Left lobe of liver (tissue), 2 donors: ENCODE measurements around the gene NID2. TPM values are rescaled to one million over a fixed set of nuclear protein-coding genes. Genes with fewer than 3 reads are reported as not detected.

Experiments used
- ATAC-seq: fragments of 200-7000 bp; cut with Tn5 transposase; one replicate; pipeline ENCODE4 v1.9.1; 2020; ENCODE audit warnings: mild to moderate bottlenecking, moderate library complexity
- DNase-seq: peaks from one replicate; pipeline ENCODE4 v3.0.0-alpha.2; 2020; ENCODE audit warnings: low spot score
- total RNA-seq: library from RNA; stranded (reverse); gene quantifications from one replicate; pipeline ENCODE4 v1.2.1, GENCODE V29; 2021
- donor health status: DM: no; HTN: no; CAD: no; lungs with moderate emphysema.
- donor health status: DM: no; HTN: yes; CAD: no.

NID2 gene
- total RNA-seq, 1 donor from 2014 or later, result 2.6 TPM

GRCh38 chr14:51969852-51970540, 98.9 kb downstream of the NID2 start:
- ATAC-seq, result no peak
- no peak for DNase-seq

GRCh38 chr14:51967521-51967920, 101.3 kb downstream of the NID2 start:
- ATAC-seq (no peak), DNase-seq (no peak)

- ATAC-seq (no peak), DNase-seq (no peak)
Measured at GRCh38 chr14:51963286-51963685, 105.6 kb downstream of the NID2 start.

- DNase-seq (no peak), ATAC-seq (no peak)
Measured at GRCh38 chr14:51962711-51963110, 106.1 kb downstream of the NID2 start.

GRCh38 chr14:51960866-51961265, 108.0 kb downstream of the NID2 start:
- ATAC-seq, result no peak
- no peak for DNase-seq

GRCh38 chr14:51959928-51960327, 108.9 kb downstream of the NID2 start:
- ATAC-seq (no peak), DNase-seq (no peak)

- no peak for ATAC-seq
- no peak for DNase-seq
Measured at GRCh38 chr14:51957950-51958349, 110.9 kb downstream of the NID2 start.

Other genes starting within 250 kb of the NID2 start
- gene GNG2, start 208.4 kb downstream of the NID2 start, total RNA-seq, result 4.3 TPM
- gene RTRAF, start 79.5 kb downstream of the NID2 start, total RNA-seq, result 45.3 TPM
- 0.15 TPM for gene PTGDR, start 198.6 kb upstream of the NID2 start, total RNA-seq
- gene PTGER2, start 245.3 kb upstream of the NID2 start, total RNA-seq, result 0.33 TPM